CD14-positive monocyte (primary cell): Measurements from ENCODE around the gene FZD7. TPM values are rescaled to one million over a fixed set of nuclear protein-coding genes. Genes with fewer than 3 reads are reported as not detected.

Source experiments
- DNase-seq, 3 donors: peaks; one replicate each; pipeline ENCODE4 v3.0.0-alpha.2; 2011 to 2022
- H2AFZ ChIP-seq: 2 replicates; pipeline ENCODE4 v1.6.0; 2012; ENCODE audit warnings: mild to moderate bottlenecking, low read depth, low read length, inconsistent platforms; ENCODE audit not compliant: insufficient read depth, poor library complexity, severe bottlenecking
- H3K27ac ChIP-seq, 2 donors: 1 replicate in 1 of 2; 2 replicates in 1 of 2; pipeline ENCODE4 v1.5.1; 2012 to 2013; ENCODE audit warnings: low read length in 2 of 2, control low read depth in 1 of 2, inconsistent platforms in 1 of 2, low read depth in 1 of 2, mild to moderate bottlenecking in 1 of 2
- H3K27me3 ChIP-seq, 2 donors: one replicate each; pipeline versions ENCODE4 v1.6.0 to v1.6.1; 2011 to 2013; ENCODE audit warnings: low read length in 2 of 2; ENCODE audit not compliant: control insufficient read depth in 2 of 2, insufficient read depth in 2 of 2
- H3K36me3 ChIP-seq, 2 donors: replicated peaks in 1 of 2; 1 replicate in 1 of 2; 2 replicates in 1 of 2; pipeline versions ENCODE4 v1.5.1 to v1.6.1; 2012 to 2013; ENCODE audit warnings: low read length in 2 of 2, control low read depth in 1 of 2, inconsistent platforms in 1 of 2, mild to moderate bottlenecking in 1 of 2; ENCODE audit not compliant: insufficient read depth in 2 of 2, control insufficient read depth in 1 of 2
- H3K4me1 ChIP-seq, 2 donors: 1 replicate in 1 of 2; 2 replicates in 1 of 2; pipeline versions ENCODE4 v1.5.1 to v1.6.1; 2012 to 2013; ENCODE audit warnings: low read length in 2 of 2, control low read depth in 1 of 2, inconsistent platforms in 1 of 2, mild to moderate bottlenecking in 1 of 2, moderate library complexity in 1 of 2; ENCODE audit not compliant: insufficient read depth in 2 of 2, control insufficient read depth in 1 of 2
- H3K4me2 ChIP-seq: replicated peaks from 2 replicates; pipeline ENCODE3; 2012; ENCODE audit warnings: low read length, moderate library complexity, mild to moderate bottlenecking; ENCODE audit not compliant: poor library complexity, severe bottlenecking; ENCODE audit errors: extremely low read depth
- H3K4me3 ChIP-seq, 3 experiments: fragments of 200-600 bp in 1 of 3; sonication (generic) in 1 of 3; replicated peaks in 1 of 3; 1 replicate in 2 of 3; 2 replicates in 1 of 3; pipeline ENCODE4 v1.5.1; 2011 to 2013; ENCODE audit warnings: low read length in 3 of 3, mild to moderate bottlenecking in 3 of 3, control low read depth in 2 of 3, low read depth in 2 of 3, inconsistent platforms in 1 of 3, moderate library complexity in 1 of 3
- H3K79me2 ChIP-seq: 2 replicates; pipeline ENCODE4 v1.6.0; 2012; ENCODE audit warnings: mild to moderate bottlenecking, control low read depth, inconsistent platforms, low read length, moderate library complexity; ENCODE audit not compliant: insufficient read depth
- H3K9ac ChIP-seq: 2 replicates; pipeline ENCODE4 v1.6.0; 2017; ENCODE audit warnings: low read length, mild to moderate bottlenecking; ENCODE audit not compliant: insufficient read depth, poor library complexity, severe bottlenecking
- H3K9me3 ChIP-seq, 2 donors: replicated peaks in 1 of 2; 1 replicate in 1 of 2; 2 replicates in 1 of 2; pipeline versions ENCODE4 v1.5.1 to v1.6.1; 2012 to 2013; ENCODE audit warnings: low read length in 2 of 2, control low read depth in 1 of 2; ENCODE audit not compliant: control insufficient read depth in 1 of 2, insufficient read depth in 1 of 2
- H4K20me1 ChIP-seq: 2 replicates; pipeline ENCODE4 v1.6.0; 2012; ENCODE audit warnings: mild to moderate bottlenecking, low read length, control low read depth, moderate library complexity; ENCODE audit not compliant: insufficient read depth
- H3K27ac Mint-ChIP-seq, 7 donors: one replicate each; pipeline ENCODE4 v1.8.0; 2020; ENCODE audit warnings: mild to moderate bottlenecking in 7 of 7, mixed read lengths in 7 of 7, moderate library complexity in 6 of 7, inconsistent platforms in 2 of 7
- H3K27me3 Mint-ChIP-seq, 3 donors: one replicate each; pipeline ENCODE4 v1.8.0; 2021 to 2022; ENCODE audit warnings: low read depth in 3 of 3, mild to moderate bottlenecking in 3 of 3, mixed read lengths in 3 of 3, moderate library complexity in 3 of 3, inconsistent platforms in 1 of 3
- H3K36me3 Mint-ChIP-seq, 2 donors: one replicate each; pipeline ENCODE4 v1.8.0; 2020; ENCODE audit warnings: mixed read lengths in 2 of 2, inconsistent platforms in 1 of 2, mild to moderate bottlenecking in 1 of 2
- H3K4me1 Mint-ChIP-seq: one replicate; pipeline ENCODE4 v1.8.0; 2020; ENCODE audit warnings: mild to moderate bottlenecking, mixed read lengths
- H3K4me3 Mint-ChIP-seq, 2 donors: one replicate each; pipeline ENCODE4 v1.8.0; 2020; ENCODE audit warnings: mild to moderate bottlenecking in 2 of 2, mixed read lengths in 2 of 2, moderate library complexity in 1 of 2
- H3K9me3 Mint-ChIP-seq, 7 donors: one replicate each; pipeline ENCODE4 v1.8.0; 2020 to 2022; ENCODE audit warnings: mixed read lengths in 7 of 7, mild to moderate bottlenecking in 6 of 7, moderate library complexity in 6 of 7, inconsistent platforms in 2 of 7
- CTCF ChIP-seq: fragments of 200-600 bp; IDR thresholded peaks from one replicate; pipeline ENCODE4 v1.8.0; 2022; ENCODE audit warnings: antibody characterized with exemption, mild to moderate bottlenecking
- WGBS: methylation state at CpG from one replicate; pipeline ENCODE4 v1.1.5; 2013; ENCODE audit warnings: missing lambda C conversion rate; ENCODE audit not compliant: insufficient coverage; 5-methylcytosine and 5-hydroxymethylcytosine counted together
- intact Hi-C, 2 donors: fragments of 100-400 bp; cut with micrococcal nuclease; formaldehyde crosslinking; loops; one replicate each; pipeline versions ENCODE4 v1.15.0 to v1.15.1; 2023
- polyA plus RNA-seq, 3 donors: library from polyadenylated mRNA; depleted of rRNA in 1 of 3; unstranded in 2 of 3; stranded (reverse) in 1 of 3; fragments of 300-500 nt in 2 of 3; fragments of >200 nt in 1 of 3; fragmentation: Illumina TruSeq in 2 of 3; gene quantifications; 1 replicate in 2 of 3; 2 replicates in 1 of 3; pipeline ENCODE4 v1.2.3, GENCODE V29; 2012 to 2021

The FZD7 gene
- polyA plus RNA-seq, 3 donors = 0.05 to 0.28 TPM; not detected in 1

- no peak for TF ChIP-seq CTCF
- no peak overlapping the region for H3K27ac ChIP-seq
- H3K79me2 ChIP-seq = no peaks in the 10 kb centered on the region
- H3K9ac ChIP-seq = no peak overlapping the region
- no peaks in the 10 kb centered on the region for H3K9me3 ChIP-seq
- Mint-ChIP-seq H3K27me3 (peaks cover 3 to 14% (median 4%) of the 10 kb centered on the region in 3 donors), H3K36me3 (no peaks in the 10 kb centered on the region), H3K4me3 (no peak overlapping the region), H3K4me1 (no peaks in the 10 kb centered on the region), H3K9me3 (peaks cover 0 to 1% (median 0%) of the 10 kb centered on the region in 7 donors), H3K27ac (no peak overlapping the region)
- no peaks in the 10 kb centered on the region for H3K4me1 ChIP-seq
- H3K36me3 ChIP-seq = no peaks in the 10 kb centered on the region
- H3K27me3 ChIP-seq = no peaks in the 10 kb centered on the region
- no peaks in the 10 kb centered on the region for H4K20me1 ChIP-seq
- H3K4me3 ChIP-seq = no peak overlapping the region
- H2AFZ ChIP-seq = no peak overlapping the region
- no peak for DNase-seq
- intact Hi-C loops = no loop called here
- no peak overlapping the region for H3K4me2 ChIP-seq
- no CpG with 5 or more reads among the region's 1 CpG for whole genome bisulfite sequencing
Observed at GRCh38 chr2:202052235-202052634, 18.6 kb downstream of the FZD7 start.

- intact Hi-C loops = no loop called here
- WGBS = no CpG with 5 or more reads among the region's 3 CpGs
- no peak overlapping the region for H3K4me3 Mint-ChIP-seq
Observed at GRCh38 chr2:202054679-202055078, 21.0 kb downstream of the FZD7 start.

More at GRCh38 chr2:202054679-202055078, 21.0 kb downstream of the FZD7 start:
- Histone ChIP-seq H3K27me3 (no peaks in the 10 kb centered on the region), H3K9me3 (no peaks in the 10 kb centered on the region), H3K36me3 (no peaks in the 10 kb centered on the region), H3K4me1 (no peaks in the 10 kb centered on the region), H4K20me1 (no peaks in the 10 kb centered on the region), H3K4me2 (no peak overlapping the region), H2AFZ (no peak overlapping the region), H3K9ac (no peak overlapping the region), H3K79me2 (no peaks in the 10 kb centered on the region), H3K27ac (no peak overlapping the region), H3K4me3 (no peak overlapping the region)
- Mint-ChIP-seq H3K9me3 (no peaks in the 10 kb centered on the region), H3K27ac (no peak overlapping the region), H3K36me3 (no peaks in the 10 kb centered on the region), H3K4me1 (no peaks in the 10 kb centered on the region), H3K27me3 (peaks cover 5 to 12% (median 8%) of the 10 kb centered on the region in 3 donors)
- no peak for TF ChIP-seq CTCF
- no peak for DNase-seq
